H9 (cell line): ENCODE measurements around the gene PSMB7. TPM values are rescaled to one million over a fixed set of nuclear protein-coding genes. Genes with fewer than 3 reads are reported as not detected.

ENCODE experiments used
- DNase-seq: peaks from one replicate; pipeline ENCODE4 v3.0.0-alpha.2; 2017
- H2AFZ ChIP-seq: one replicate; pipeline ENCODE4 v1.6.1; 2013; ENCODE audit warnings: mild to moderate bottlenecking, low read length, control low read depth, moderate library complexity
- H2AK5ac ChIP-seq: 2 replicates; pipeline ENCODE4 v1.6.1; 2013; ENCODE audit warnings: low read length, control low read depth, mixed read lengths; ENCODE audit not compliant: insufficient read length
- H2BK120ac ChIP-seq: one replicate; pipeline ENCODE4 v1.6.1; 2013; ENCODE audit warnings: low read depth, mild to moderate bottlenecking, low read length, control low read depth, inconsistent platforms; ENCODE audit not compliant: poor library complexity, severe bottlenecking
- H2BK12ac ChIP-seq: 2 replicates; pipeline ENCODE4 v1.6.1; 2013; ENCODE audit warnings: low read length, control low read depth, mixed read lengths, low read depth; ENCODE audit not compliant: insufficient read length
- H2BK15ac ChIP-seq: 2 replicates; pipeline ENCODE4 v1.6.1; 2013; ENCODE audit warnings: low read depth, low read length, control low read depth
- H2BK20ac ChIP-seq: one replicate; pipeline ENCODE4 v1.6.1; 2013; ENCODE audit warnings: low read depth, mild to moderate bottlenecking, low read length, control low read depth, inconsistent platforms; ENCODE audit not compliant: poor library complexity, severe bottlenecking
- H2BK5ac ChIP-seq: 2 replicates; pipeline ENCODE4 v1.6.1; 2013; ENCODE audit warnings: low read length, control low read depth, mixed read lengths; ENCODE audit not compliant: insufficient read length
- H3K14ac ChIP-seq: 2 replicates; pipeline ENCODE4 v1.6.1; 2013; ENCODE audit warnings: low read length, control low read depth; ENCODE audit not compliant: insufficient read depth
- H3K18ac ChIP-seq: 2 replicates; pipeline ENCODE4 v1.6.1; 2013; ENCODE audit warnings: low read depth, mild to moderate bottlenecking, mixed read lengths, low read length, control low read depth; ENCODE audit not compliant: insufficient read length
- H3K23ac ChIP-seq: 2 replicates; pipeline ENCODE4 v1.6.1; 2013; ENCODE audit warnings: low read length, control low read depth, mixed read lengths, low read depth; ENCODE audit not compliant: insufficient read length
- H3K23me2 ChIP-seq: 2 replicates; pipeline ENCODE4 v1.6.1; 2013; ENCODE audit warnings: low read depth, mild to moderate bottlenecking, mixed read lengths, low read length, control low read depth; ENCODE audit not compliant: insufficient read length, poor library complexity, severe bottlenecking
- H3K27ac ChIP-seq: 2 replicates; pipeline ENCODE4 v1.5.1; 2013; ENCODE audit warnings: low read length, control low read depth, mixed read lengths, low read depth; ENCODE audit not compliant: insufficient read length
- H3K27me3 ChIP-seq: 2 replicates; pipeline ENCODE4 v1.6.1; 2013; ENCODE audit warnings: low read length, control low read depth, inconsistent platforms; ENCODE audit not compliant: insufficient read depth
- H3K4ac ChIP-seq: 2 replicates; pipeline ENCODE4 v1.6.1; 2013; ENCODE audit warnings: low read depth, mild to moderate bottlenecking, control low read depth, inconsistent platforms, low read length, moderate library complexity
- H3K4me1 ChIP-seq: 2 replicates; pipeline ENCODE4 v1.6.1; 2013; ENCODE audit warnings: low read length, control low read depth, inconsistent platforms; ENCODE audit not compliant: insufficient read depth
- H3K4me2 ChIP-seq: 2 replicates; pipeline ENCODE4 v1.6.1; 2013; ENCODE audit warnings: low read length, control low read depth, mixed read lengths; ENCODE audit not compliant: insufficient read length, insufficient read depth
- H3K56ac ChIP-seq: 2 replicates; pipeline ENCODE4 v1.6.1; 2013; ENCODE audit warnings: low read depth, mild to moderate bottlenecking, mixed read lengths, low read length, control low read depth; ENCODE audit not compliant: insufficient read length
- H3K79me1 ChIP-seq: 2 replicates; pipeline ENCODE4 v1.6.1; 2013; ENCODE audit warnings: low read depth, mild to moderate bottlenecking, moderate library complexity, low read length, control low read depth, inconsistent platforms; ENCODE audit not compliant: insufficient read depth, poor library complexity, severe bottlenecking
- H3K79me2 ChIP-seq: 2 replicates; pipeline ENCODE4 v1.6.1; 2013; ENCODE audit warnings: low read length, control low read depth, inconsistent platforms; ENCODE audit not compliant: insufficient read depth
- H3K9ac ChIP-seq: 2 replicates; pipeline ENCODE4 v1.6.1; 2013; ENCODE audit warnings: low read length, control low read depth, mixed read lengths; ENCODE audit not compliant: insufficient read length; ENCODE audit errors: extremely low read depth
- H3K9me3 ChIP-seq: one replicate; pipeline ENCODE4 v1.6.1; 2013; ENCODE audit warnings: low read depth, low read length, inconsistent platforms; ENCODE audit not compliant: control insufficient read depth
- H3T11ph ChIP-seq: one replicate; pipeline ENCODE4 v1.6.1; 2013; ENCODE audit warnings: mild to moderate bottlenecking, low read length, control low read depth, inconsistent platforms
- H4K20me1 ChIP-seq: one replicate; pipeline ENCODE4 v1.6.1; 2013; ENCODE audit not compliant: control insufficient read depth, insufficient read length, insufficient read depth
- H4K5ac ChIP-seq: 2 replicates; pipeline ENCODE4 v1.6.1; 2013; ENCODE audit warnings: low read depth, mild to moderate bottlenecking, mixed read lengths, low read length, control low read depth; ENCODE audit not compliant: insufficient read length
- H4K8ac ChIP-seq: replicated peaks from 2 replicates; pipeline ENCODE4 v1.6.1; 2013; ENCODE audit warnings: low read length, control low read depth, mixed read lengths, low read depth; ENCODE audit not compliant: insufficient read length
- H4K91ac ChIP-seq: 2 replicates; pipeline ENCODE4 v1.6.1; 2013; ENCODE audit warnings: low read depth, mild to moderate bottlenecking, moderate library complexity, mixed read lengths, low read length, control low read depth; ENCODE audit not compliant: insufficient read length
- H3K27ac Mint-ChIP-seq, 3 experiments: 2 replicates in 2 of 3; 3 replicates in 1 of 3; pipeline ENCODE4 v1.8.0; 2020 to 2021; ENCODE audit warnings: mixed read lengths in 3 of 3, mild to moderate bottlenecking in 1 of 3, moderate library complexity in 1 of 3
- H3K27me3 Mint-ChIP-seq: 2 replicates; pipeline ENCODE4 v1.8.0; 2021; ENCODE audit warnings: low read depth, mild to moderate bottlenecking, moderate library complexity, mixed read lengths
- H3K36me3 Mint-ChIP-seq, 3 experiments: 2 replicates in 2 of 3; 3 replicates in 1 of 3; pipeline ENCODE4 v1.8.0; 2020 to 2021; ENCODE audit warnings: low read depth in 3 of 3, mixed read lengths in 3 of 3; ENCODE audit not compliant: insufficient read depth in 1 of 3
- H3K4me1 Mint-ChIP-seq, 2 experiments: 2 replicates each; pipeline ENCODE4 v1.8.0; 2020; ENCODE audit warnings: mixed read lengths in 2 of 2
- H3K4me3 Mint-ChIP-seq, 2 experiments: 2 replicates in 1 of 2; 3 replicates in 1 of 2; pipeline ENCODE4 v1.8.0; 2020 to 2021; ENCODE audit warnings: mild to moderate bottlenecking in 2 of 2, mixed read lengths in 2 of 2, moderate library complexity in 1 of 2
- H3K9me3 Mint-ChIP-seq, 2 experiments: 2 replicates in 1 of 2; 3 replicates in 1 of 2; pipeline ENCODE4 v1.8.0; 2020; ENCODE audit warnings: mild to moderate bottlenecking in 2 of 2, mixed read lengths in 2 of 2, moderate library complexity in 1 of 2
- WGBS: extraction: QIAGEN DNeasy Blood & Tissue Kit; methylation state at CpG from one replicate; pipeline ENCODE4 v1.1.7; 2013; ENCODE audit warnings: missing lambda C conversion rate, low lambda C conversion rate, mixed read lengths; ENCODE audit not compliant: insufficient read length; ENCODE audit errors: extremely low coverage; 5-methylcytosine and 5-hydroxymethylcytosine counted together
- total RNA-seq: library from RNA; stranded (reverse); gene quantifications from 2 replicates; pipeline ENCODE4 v1.2.1, GENCODE V29; 2021
- TF ChIP-seq, protein P1 (sequence below): fragments of 200-600 bp; sonication (generic); conservative IDR thresholded peaks from 3 replicates; pipeline ENCODE4 v1.8.0; 2021; ENCODE audit warnings: antibody characterized with exemption, mild to moderate bottlenecking

PSMB7 gene
- total RNA-seq, 1 experiment from 2014 or later, result 209 TPM

DNA sequence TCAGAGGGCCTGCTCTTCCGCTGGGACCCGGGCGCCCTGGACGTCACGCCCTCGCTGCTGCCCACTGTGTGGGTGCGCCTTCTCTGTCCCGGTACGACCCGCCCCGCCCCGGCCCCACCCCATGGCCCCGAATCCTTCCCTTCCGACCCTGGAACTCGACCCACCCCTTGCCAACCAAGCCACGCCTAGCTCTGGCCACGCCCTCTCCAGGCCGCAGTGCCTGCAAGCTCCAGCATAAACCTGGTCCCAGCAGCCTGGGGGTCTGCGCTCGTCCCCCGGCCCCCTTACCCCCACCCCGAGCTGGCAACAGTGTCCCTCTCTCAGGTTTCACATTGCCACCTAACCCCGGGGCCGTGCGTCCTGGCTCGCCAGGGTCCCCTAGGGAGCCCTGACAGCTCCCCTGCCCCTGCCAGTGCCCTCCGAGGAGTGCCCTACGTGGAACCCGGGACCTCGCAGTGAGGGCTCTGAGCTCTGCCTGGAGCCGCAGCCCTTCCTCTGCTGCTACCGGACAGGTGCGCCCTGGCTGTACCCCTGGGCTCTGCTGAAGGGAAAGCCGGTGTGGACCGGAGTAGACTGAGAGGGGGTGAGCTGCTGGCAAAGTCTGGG is 38.4 kb upstream of the PSMB7 start:
- Histone ChIP-seq H2BK120ac (no peak overlapping the region), H3K79me2 (no peaks in the 10 kb centered on the region), H2BK5ac (no peak overlapping the region), H3K4ac (no peak overlapping the region), H3K4me1 (no peaks in the 10 kb centered on the region; the same call in 1 of the 2 replicates), H3K27ac (no peak overlapping the region), H4K5ac (no peak overlapping the region), H2BK20ac (no peak overlapping the region), H2AFZ (no peak overlapping the region), H3K9ac (no peak overlapping the region), H2AK5ac (no peak overlapping the region), H3K23ac (no peak overlapping the region), H2BK15ac (no peak overlapping the region), H2BK12ac (no peak overlapping the region), H4K91ac (no peak overlapping the region), H3T11ph (no peak overlapping the region), H3K9me3 (no peaks in the 10 kb centered on the region), H3K56ac (no peak overlapping the region), H3K79me1 (no peaks in the 10 kb centered on the region), H3K4me2 (peak overlapping the region; percentile 29), H3K23me2 (peaks cover 5% of the 10 kb centered on the region), H3K18ac (no peak overlapping the region), H3K27me3 (peaks cover 12% of the 10 kb centered on the region), H4K20me1 (peaks cover 2% of the 10 kb centered on the region), H3K14ac (no peak overlapping the region; the same call in 1 of the 2 replicates), H4K8ac (no peak overlapping the region)
- Mint-ChIP-seq H3K27ac (no peak overlapping the region), H3K4me3 (peak overlapping the region; percentile 36 to 73; a peak in 4 of 5 replicates), H3K9me3 (no peaks in the 10 kb centered on the region), H3K4me1 (peaks cover 17 to 28% of the 10 kb centered on the region in 2 experiments), H3K27me3 (peaks cover 35% of the 10 kb centered on the region), H3K36me3 (no peaks in the 10 kb centered on the region)
- TF ChIP-seq, protein P1, sequence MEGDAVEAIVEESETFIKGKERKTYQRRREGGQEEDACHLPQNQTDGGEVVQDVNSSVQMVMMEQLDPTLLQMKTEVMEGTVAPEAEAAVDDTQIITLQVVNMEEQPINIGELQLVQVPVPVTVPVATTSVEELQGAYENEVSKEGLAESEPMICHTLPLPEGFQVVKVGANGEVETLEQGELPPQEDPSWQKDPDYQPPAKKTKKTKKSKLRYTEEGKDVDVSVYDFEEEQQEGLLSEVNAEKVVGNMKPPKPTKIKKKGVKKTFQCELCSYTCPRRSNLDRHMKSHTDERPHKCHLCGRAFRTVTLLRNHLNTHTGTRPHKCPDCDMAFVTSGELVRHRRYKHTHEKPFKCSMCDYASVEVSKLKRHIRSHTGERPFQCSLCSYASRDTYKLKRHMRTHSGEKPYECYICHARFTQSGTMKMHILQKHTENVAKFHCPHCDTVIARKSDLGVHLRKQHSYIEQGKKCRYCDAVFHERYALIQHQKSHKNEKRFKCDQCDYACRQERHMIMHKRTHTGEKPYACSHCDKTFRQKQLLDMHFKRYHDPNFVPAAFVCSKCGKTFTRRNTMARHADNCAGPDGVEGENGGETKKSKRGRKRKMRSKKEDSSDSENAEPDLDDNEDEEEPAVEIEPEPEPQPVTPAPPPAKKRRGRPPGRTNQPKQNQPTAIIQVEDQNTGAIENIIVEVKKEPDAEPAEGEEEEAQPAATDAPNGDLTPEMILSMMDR, result no peak
- peak; percentile 88 for DNase-seq
- no CpG with 5 or more reads among the region's 35 CpGs for WGBS
